HG03139 (cell line): ENCODE data around the gene CENPP.
A peak's percentile ranks its signal among the peaks of the same experiment; 100 is the strongest.
"Not testable (repeated sequence)": the region's sequence is repeated elsewhere in the genome, so short reads cannot be mapped to it uniquely, and the experiment has no call there.

Experiments used
- ATAC-seq: cut with Tn5 transposase; IDR thresholded peaks from one replicate; pipeline ENCODE4 v1.9.1; 2021; ENCODE audit not compliant: unreplicated experiment

The CENPP gene

DNA sequence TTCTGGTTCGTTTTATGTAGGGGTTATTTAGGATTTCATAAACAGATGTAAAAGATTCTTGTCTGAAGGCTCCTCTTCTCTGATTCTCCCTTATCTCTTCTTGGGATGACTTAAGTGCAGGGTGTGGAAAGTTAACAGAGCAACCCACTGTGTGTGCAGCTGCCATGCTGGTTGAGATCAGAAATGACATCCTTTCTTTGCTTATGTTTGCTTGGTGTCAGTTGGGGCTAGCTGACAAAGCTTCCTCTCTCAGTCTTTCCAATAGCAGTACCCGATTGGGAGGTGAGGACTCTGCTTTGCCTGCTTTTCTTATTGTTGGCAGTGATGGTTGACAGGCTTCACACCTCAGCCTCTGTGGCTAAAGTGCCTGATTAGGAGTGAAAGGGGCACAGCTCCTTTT, 52.1 kb downstream of the CENPP start:
- ATAC-seq = no peak

DNA sequence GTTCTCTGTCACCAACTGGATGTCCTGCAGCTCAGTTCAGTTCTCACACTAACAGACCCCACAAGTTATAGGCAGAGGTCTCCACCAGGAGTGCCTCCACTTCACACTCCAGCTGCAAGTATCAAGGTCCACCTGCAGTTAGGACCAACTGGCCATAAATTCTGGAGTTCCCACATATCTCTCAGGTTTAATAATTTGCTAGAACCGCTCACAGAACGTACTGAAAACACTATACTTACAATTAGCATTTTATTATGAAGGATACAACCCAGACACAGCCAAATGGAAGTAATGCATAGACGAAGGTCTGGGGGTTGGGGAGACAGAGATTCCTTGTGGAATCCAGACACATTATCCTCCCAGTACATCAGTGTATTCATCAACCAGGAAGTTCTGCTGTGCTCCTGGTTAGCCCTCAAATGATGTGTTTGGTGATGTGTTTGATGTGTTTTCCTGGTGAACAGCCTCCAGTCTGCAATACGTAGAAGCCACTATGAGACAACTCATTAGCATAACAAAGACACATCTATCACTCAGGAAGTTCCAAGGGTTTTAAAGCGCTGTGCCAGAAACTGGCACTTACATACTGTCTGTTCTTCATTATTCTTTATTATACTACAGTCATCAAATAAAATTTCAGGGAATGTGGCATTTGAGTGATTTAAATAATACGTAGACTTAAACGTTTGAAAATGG, 53.3 kb downstream of the CENPP start:
- no peak for ATAC-seq

DNA sequence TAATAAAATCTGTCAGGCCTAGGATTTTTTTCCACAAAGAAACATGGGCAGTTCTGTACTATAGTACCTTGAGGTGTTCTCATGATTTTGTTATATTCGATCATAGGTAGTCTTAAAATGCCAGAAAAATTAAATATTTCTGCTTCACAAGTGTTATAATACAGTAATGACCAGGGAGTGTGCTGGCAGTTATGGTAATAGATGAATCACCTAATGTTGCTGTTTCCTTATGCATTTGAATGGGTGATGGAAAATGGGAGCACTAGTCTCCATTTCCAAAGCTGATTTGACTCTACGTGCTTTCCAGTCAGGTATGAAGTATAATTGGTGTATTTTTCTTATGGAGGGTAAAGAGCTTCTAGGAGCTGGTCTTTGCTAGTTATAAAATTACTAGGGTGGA, 54.9 kb downstream of the CENPP start:
- no peak for ATAC-seq

DNA sequence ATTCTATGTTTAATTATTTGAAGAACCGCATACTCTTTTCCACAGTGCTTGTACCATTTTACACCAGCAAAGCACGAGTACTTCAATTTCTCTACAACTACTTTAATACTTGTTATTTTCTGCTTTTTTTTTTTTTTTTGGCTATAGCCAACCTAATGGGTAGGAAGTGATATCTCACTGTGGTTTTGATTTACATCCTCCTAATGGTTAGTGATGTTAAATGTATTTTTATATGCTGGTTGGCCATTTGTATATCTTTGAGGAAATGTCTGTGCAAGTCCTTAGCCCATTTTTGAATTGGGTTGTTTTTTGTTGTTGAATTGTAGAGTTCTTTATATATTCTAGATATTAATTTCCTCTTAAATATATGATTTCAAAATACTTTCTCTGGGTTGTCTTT, 56.0 kb downstream of the CENPP start:
- no peak for ATAC-seq

DNA sequence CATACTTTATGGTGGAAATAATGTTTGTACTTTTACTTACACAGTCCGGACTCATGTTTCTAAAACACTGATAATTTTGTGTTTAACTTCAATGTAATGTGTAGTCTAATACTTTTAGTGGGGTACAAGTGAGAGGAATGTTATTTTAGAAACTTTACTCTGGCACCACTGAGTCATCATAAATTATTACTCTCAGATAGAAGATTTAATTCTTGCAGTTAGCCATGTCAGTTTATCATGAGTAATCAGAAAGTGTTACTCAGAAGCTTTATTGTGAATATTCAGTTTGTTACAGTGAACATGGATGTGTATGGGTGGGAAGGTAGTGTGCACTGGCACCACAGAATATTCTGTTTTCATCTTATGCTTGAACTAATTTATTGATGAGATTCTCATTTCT, 58.6 kb downstream of the CENPP start:
- ATAC-seq = no peak

DNA sequence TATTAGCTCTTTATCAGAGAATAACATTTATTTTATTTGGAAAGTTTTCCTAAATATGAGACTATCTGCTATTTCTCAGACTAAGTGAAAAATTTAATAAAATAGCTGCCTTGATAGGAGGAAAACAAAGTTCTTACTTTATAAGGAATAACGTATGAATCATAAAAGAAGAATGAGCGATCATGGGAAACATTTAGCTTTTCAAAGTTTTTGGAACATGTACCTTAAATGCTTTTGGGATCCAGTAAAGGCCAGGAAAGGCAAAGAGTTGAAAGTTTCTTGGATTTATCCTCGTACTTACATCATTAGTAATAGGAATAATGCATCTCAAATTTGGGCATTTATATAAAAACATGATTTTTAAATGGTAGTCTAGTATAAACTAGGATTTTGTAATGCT, 59.2 kb downstream of the CENPP start:
- ATAC-seq = no peak

DNA sequence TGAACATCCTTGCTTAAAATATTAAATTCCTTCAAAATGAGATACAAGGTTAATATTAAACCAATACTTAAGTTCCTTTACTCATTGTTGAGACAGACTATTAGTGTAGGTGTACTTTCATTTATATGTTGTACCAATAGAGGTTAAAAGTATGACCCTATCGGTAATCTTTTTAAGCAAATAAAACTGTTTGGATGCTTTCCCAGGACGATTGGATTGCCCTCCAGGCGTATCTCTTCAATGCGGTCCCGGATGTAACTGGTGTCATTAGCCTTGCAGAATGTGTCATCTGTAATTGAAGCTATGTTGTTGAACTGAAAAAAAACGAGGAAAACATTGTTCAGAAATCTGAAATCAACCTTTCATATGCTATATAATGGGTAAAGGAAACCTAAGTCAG, 59.7 kb downstream of the CENPP start:
- no peak for ATAC-seq

DNA sequence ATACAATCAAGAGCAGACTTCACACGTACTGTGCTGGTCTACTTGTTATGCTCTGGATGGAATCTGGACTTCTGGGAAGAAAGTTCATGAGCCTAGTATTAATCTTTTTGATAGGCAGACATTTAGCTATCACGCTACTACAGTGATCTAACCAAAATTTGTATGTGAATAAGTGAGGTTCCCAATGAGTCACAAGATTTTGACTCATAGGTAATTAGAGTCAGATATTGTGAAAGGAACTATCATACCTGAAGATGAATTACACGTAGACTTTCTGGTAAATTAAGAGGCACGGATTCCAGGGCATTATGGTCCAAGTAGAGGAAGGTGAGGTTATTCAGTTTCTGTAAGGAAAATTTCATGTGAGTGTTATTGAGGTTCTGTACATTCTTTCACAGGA, 60.2 kb downstream of the CENPP start:
- no peak for ATAC-seq

DNA sequence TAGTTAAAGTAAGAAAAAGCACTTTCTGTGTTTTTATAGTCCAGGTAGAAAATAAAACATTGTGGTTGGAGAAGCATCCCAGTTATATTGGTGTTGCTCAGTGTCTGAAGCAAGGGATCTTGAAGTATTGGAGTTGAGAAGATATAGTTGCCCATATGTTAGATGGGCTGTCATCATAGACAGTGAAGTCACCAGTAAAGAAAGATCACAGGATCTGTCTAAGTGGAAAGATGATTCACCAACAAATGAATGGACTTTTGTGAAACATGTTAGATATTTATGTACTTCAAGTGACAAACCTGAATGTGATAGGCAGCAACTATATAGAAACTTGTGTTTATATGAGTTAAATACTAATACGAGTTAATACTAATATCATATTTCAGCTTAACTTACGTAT, 66.9 kb downstream of the CENPP start:
- ATAC-seq = no peak

DNA sequence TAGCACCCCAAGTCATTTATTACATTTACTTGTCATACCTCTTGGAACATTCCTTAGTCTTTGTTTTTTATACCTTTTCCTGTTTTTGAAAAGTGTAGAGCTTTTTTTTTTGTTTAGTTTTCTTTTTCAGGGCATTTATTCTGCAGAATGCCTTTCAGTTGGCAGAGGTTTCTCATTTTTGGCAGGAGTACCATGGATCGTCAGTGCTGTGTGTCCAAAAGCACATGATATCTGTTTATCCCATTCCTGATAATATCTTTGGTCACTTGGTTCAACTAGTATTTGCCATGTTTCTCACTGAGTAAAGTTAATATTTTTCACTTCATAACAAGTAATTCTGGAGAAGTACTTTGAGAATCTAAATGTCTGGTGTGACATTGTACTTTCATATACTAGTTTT, 67.9 kb downstream of the CENPP start:
- no peak for ATAC-seq

DNA sequence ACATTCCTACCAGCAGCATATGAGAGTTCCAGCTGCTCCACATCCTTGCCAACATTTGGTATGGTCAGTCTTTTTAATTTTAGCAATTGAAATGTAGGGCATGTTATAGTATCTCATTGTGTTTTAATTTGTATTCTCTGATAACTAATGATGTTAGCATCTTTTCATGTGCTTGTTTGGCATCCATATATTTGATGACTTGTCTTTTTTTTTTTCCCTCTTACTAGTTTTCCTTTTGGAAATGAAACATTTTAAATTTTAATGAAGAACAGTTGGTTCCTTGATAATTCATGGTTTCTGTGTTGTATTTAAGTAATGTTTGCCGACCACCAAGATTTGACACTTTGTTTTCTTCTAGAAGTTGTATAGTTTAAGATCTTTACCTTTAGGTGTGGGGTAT, 69.9 kb downstream of the CENPP start:
- no peak for ATAC-seq

DNA sequence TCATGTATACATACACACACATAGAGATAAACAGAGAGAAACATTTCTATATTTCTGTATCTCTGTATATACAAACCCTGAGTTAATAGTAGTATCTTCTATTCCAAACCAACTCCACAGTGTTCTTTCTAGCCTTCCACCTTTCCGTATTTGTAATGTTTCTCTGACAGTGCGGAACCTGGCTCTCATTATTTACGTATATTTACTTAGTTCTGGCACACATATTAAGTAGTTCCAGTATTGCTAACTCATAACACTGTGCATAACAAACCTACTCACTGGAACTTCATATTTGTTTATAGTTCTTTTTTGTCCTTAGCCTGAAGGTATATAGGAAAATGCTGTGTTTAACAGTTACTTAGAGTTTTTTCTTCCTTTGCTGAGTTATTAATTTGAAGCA, 72.1 kb downstream of the CENPP start:
- no peak for ATAC-seq

DNA sequence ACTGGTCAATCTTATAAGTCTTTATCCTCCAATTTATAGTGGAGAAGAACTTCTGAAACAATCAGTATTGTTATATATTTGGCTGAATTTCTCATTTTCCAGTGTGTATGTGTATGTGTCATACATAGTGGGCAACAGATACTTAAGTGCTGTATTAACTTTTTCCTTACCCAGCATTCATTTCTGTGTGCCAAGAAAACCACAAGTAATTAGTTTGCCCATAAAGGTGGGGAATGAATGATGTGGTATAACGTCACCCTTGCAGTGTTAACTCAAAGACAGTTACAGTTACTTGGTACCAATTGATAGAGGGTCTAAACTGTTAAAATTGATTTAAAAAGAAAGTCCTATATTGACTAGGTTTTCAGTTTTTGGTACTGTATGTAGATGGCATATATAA, 76.6 kb downstream of the CENPP start:
- no peak for ATAC-seq

DNA sequence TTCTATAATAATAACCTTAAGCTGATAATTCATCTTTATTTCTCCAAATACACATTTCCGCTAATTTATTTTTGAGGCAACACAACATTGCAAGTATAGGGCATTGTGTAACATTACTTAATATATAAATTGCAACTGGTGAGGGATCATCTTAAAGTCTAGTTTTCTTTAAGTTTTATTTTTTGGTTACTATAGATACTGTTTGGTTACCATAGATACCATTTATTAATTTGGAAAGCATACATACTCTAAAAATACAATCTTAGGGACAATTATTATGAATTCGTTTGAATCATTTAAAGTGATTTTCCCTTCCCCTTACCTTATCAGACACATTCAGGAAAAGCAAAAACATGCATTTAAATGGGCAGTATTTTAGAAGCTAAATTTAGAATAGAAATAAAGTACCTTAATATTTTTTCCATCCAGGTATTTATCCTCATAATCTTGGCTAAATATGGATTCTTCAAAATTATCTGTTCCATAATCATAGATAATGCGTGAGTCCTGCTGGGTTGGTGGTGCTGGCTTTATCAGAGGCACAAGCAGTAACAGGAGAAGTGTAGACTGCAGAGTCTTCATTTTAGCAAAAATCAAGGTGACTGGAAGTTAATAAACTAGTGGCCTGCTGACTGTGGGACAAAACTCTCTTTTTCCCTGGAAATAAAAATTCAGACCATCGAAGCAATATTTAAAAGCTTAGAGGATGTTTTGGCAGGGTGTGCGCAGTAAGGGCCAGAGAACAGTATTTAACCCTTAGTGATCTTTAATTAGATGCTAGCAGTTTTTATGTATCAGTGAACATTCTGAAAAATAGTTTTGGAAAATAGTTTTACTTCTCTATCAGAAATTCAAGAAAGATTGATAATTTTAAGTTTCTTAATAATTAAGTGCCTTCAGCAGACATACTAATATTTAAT, 77.3 kb downstream of the CENPP start:
- ATAC-seq = no peak

DNA sequence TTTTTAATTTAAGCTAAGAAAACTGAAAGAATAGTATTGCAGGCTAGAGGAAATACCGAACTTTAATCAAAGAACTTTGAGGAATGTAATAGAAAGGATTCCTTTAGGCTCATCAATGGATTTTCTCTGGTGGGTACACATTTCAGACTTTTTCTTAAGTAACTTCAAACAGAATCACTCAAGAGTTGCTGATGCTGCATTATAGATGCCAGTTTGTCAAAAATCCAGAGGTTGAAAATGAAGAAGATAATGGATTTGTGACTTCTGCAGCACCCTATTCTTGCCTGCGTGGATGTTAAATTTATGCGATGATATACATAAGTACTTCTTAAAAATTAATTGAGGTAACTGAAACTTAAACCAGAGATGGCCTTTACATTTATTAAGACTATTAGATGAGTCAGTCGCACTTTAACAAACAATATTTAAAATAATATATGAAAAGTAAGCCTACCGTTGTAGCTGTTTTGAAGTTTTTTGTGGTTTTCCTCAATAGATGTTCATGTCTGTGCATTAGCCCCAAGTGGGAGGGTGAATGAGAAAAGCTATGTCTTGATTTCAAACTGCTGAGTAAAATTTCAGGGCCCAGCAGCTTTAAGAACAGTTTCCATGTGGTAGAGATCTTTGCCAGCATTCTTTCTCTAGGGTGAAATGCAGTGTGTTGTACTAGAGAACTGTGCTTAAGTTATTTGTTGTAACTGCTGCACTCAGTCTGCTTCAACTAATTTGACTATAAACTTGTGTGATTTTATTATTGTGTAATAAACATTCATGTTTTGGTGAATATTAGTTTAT, 78.5 kb downstream of the CENPP start, which contains the start of gene OGN:
TSS of gene OGN (minus strand) at position 537 of the 795 bp plus-strand sequence. CDS start 1,171 bp downstream, outside the sequence.
- no peak for ATAC-seq

DNA sequence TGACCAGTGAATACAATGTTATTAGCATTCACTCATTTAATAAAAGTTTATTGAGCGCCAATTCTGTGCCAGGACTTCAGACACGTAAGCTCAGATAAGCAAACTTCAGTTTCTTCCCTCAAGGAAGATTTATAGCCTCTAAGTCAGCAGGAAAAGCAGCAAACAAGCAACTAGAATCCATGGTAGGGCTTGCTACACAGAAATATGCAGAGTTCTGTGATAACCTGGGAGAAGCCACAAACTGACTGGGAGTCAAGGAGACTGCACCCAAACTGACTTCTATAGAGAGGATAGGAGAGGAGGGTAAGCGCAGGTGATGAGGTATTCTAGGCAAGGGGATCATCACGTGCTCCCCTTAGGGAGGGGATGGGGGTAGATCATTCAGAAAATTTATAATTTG, 80.1 kb downstream of the CENPP start:
- ATAC-seq = no peak

DNA sequence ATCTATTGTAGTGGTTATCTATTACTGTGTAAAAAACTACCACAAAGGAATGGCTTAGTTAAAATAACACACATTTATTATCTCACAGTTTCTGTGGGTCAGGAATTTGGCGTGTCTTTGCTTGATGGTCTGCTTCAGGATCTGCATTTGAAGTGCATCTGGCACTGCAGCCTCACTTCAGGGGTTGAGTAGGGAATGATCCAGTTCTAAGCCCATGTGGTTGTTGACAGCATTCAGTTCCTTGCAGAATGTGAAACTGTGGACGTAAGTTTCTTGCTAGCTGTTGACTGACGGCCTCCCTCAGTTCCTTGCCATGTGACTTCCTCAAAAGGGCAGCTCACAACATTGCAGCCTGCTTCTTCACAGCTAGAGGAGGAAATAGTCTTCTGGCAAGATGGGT, 80.7 kb downstream of the CENPP start:
- ATAC-seq = peak; percentile 56

DNA sequence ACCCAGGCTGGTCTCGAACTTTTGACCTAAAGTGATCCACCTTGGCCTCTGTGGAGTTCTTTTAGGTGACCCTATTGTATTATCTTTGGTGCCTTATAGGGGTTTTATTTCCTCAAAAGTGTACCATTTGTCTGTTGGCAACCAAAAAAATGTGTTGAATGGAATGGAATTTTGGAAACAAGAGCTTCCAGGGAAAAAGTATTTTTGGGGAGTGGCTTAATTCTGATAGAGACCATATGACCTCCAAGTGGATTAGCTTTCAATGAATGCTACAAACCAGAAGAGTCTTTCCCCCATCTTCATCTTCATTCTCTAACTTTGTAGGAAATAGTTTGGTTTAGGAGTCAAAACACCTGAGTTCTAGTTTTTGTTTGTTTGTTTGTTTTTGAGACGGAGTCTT, 82.1 kb downstream of the CENPP start:
- no peak for ATAC-seq

DNA sequence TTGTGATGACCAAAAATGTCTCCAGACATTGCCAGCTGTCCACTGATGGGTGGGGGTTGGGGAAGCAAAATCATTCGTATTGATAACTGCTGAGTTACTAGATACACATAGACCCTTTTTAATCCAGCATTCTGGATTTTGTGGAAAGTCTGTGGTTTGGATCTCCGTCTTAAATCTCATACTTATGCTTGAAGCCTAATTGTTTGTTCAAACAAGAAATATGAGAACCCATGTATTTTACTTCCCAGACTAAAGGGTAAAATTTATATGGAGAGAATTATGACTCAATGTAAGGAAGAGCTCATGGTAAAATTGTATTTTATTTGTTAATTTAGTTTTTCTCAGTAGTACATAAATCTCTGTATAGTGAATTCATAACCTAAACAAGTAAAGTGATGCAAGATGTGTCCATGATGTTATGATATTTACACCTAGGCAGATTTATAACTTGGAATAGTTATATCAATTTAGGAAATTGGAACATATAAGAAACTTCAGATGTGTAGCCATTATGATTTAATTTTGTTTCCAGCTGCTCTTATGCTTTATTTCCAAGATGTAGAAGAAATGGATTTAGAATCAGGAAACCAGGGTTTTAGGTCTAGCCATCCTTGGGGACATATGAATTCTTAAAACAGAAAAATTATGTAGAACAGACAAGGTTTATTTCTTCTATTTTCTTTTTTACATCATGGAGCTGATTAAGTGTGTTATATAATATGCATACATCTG, 83.2 kb downstream of the CENPP start:
- no peak for ATAC-seq

DNA sequence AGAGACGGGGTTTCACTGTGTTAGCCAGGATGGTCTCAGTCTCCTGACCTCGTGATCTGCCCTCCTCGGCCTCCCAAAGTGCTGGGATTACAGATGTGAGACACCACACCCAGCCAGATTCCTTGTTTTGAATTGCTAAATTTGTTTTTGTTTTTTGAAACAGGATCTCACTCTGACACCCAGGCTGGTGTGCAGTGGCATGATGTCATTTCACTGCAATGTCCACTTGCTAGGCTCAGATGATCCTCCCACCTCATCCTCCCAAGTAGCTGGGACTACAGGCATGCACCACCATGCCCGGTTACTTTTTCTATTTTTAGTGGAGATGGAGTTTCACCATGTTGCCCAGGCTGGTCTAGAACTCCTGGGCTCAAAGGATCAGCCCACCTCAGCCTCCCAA, 85.4 kb downstream of the CENPP start:
- not testable (repeated sequence) for ATAC-seq

DNA sequence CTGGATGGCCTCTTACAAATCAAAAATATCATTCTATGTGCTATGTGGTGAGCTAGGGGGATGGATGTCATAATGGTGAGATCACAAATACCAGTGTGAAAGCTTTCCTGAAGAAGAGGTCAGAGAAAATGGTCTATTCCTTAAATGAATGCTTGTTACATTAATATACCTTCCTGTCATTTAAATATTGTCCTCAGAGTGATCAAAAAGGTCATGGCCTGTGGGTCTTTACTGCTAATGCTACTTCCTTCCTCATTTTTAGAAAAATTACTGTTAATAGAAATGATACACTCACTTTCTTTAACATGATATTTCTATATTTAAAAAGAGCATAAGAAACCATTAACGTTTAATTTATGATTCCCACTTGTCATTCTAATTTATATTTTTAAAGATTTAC, 88.8 kb downstream of the CENPP start:
- no peak for ATAC-seq
